Cardiac muscle cell (in vitro differentiated cells and primary cell): Measurements from ENCODE around the gene WBP1L. TPM values are rescaled to one million over a fixed set of nuclear protein-coding genes. Genes with fewer than 3 reads are reported as not detected.

ENCODE experiments used
- DNase-seq, 2 donors: peaks; one replicate each; pipeline versions ENCODE4 v3.0.0 to v3.0.0-alpha.2; 2010 to 2017; ENCODE audit warnings: low read depth in 1 of 2, low spot score in 1 of 2
- H3K27ac ChIP-seq: fragments of 200-600 bp; sonication (generic); 2 replicates; pipeline ENCODE4 v1.5.1; 2016
- H3K27me3 ChIP-seq: fragments of 200-600 bp; sonication (generic); 2 replicates; pipeline ENCODE4 v1.6.0; 2016; ENCODE audit warnings: control low read depth
- H3K36me3 ChIP-seq: fragments of 200-600 bp; sonication (generic); 2 replicates; pipeline ENCODE4 v1.5.1; 2016; ENCODE audit warnings: control low read depth
- H3K4me1 ChIP-seq: fragments of 200-600 bp; sonication (generic); 2 replicates; pipeline ENCODE4 v1.8.1; 2017; ENCODE audit warnings: low read depth, mild to moderate bottlenecking, mixed run types
- H3K4me3 ChIP-seq: fragments of 200-600 bp; sonication (generic); 2 replicates; pipeline ENCODE4 v1.5.1; 2016; ENCODE audit warnings: mild to moderate bottlenecking
- H3K9me3 ChIP-seq: fragments of 200-600 bp; sonication (generic); 2 replicates; pipeline ENCODE4 v1.5.1; 2017; ENCODE audit warnings: low read depth, mild to moderate bottlenecking, control low read depth
- CTCF ChIP-seq: IDR thresholded peaks from 2 replicates; pipeline ENCODE4 v1.5.1; 2012; ENCODE audit warnings: low read depth, mild to moderate bottlenecking, low read length
- polyA plus RNA-seq: library from polyadenylated mRNA; unstranded; fragments of >200 nt; fragmentation: Nextera tagmentation; extraction: Ambion mirVana; gene quantifications from 2 replicates; pipeline ENCODE4 v1.2.1, GENCODE V29; 2016
- total RNA-seq: library from RNA; depleted of rRNA; stranded (reverse); fragments of >200 nt; gene quantifications from 2 replicates; pipeline ENCODE4 v1.2.3, GENCODE V29; 2016

WBP1L gene
- total and polyA plus RNA-seq, 2 experiments from 2014 or later = 14.2 to 43.9 TPM

- no peak for DNase-seq
- Histone ChIP-seq H3K27ac (no peak overlapping the region), H3K4me3 (no peak overlapping the region), H3K36me3 (peaks cover 8% of the 10 kb centered on the region), H3K27me3 (no peaks in the 10 kb centered on the region), H3K4me1 (no peaks in the 10 kb centered on the region), H3K9me3 (no peaks in the 10 kb centered on the region)
- no peak for TF ChIP-seq CTCF
Observed at GRCh38 chr10:102702742-102703141, 41.0 kb upstream of the WBP1L start.

GRCh38 chr10:102704915-102705314 is 38.8 kb upstream of the WBP1L start:
- no peaks in the 10 kb centered on the region for H3K36me3 ChIP-seq
- DNase-seq = peak in 1 of 2 donors; percentile 40
- H3K9me3 ChIP-seq = no peaks in the 10 kb centered on the region
- TF ChIP-seq CTCF = no peak
- H3K4me1 ChIP-seq = peaks cover under 1% of the 10 kb centered on the region
- H3K27me3 ChIP-seq = no peaks in the 10 kb centered on the region
- no peak overlapping the region for H3K27ac ChIP-seq
- no peak overlapping the region for H3K4me3 ChIP-seq

- no peak overlapping the region for H3K4me3 ChIP-seq
Observed at GRCh38 chr10:102705531-102705930, 38.2 kb upstream of the WBP1L start.

GRCh38 chr10:102710609-102711008 is 33.1 kb upstream of the WBP1L start:
- peak in 1 of 2 donors; percentile 72 for DNase-seq
- Histone ChIP-seq H3K4me1 (peaks cover 23% of the 10 kb centered on the region), H3K9me3 (no peaks in the 10 kb centered on the region), H3K36me3 (no peaks in the 10 kb centered on the region), H3K4me3 (no peak overlapping the region), H3K27ac (no peak overlapping the region), H3K27me3 (no peaks in the 10 kb centered on the region)
- no peak for TF ChIP-seq CTCF

More at GRCh38 chr10:102705531-102705930, 38.2 kb upstream of the WBP1L start:
- no peak for TF ChIP-seq CTCF
- Histone ChIP-seq H3K27ac (no peak overlapping the region), H3K36me3 (no peaks in the 10 kb centered on the region), H3K27me3 (no peaks in the 10 kb centered on the region), H3K9me3 (no peaks in the 10 kb centered on the region), H3K4me1 (peaks cover 7% of the 10 kb centered on the region)
- DNase-seq = no peak

DNA sequence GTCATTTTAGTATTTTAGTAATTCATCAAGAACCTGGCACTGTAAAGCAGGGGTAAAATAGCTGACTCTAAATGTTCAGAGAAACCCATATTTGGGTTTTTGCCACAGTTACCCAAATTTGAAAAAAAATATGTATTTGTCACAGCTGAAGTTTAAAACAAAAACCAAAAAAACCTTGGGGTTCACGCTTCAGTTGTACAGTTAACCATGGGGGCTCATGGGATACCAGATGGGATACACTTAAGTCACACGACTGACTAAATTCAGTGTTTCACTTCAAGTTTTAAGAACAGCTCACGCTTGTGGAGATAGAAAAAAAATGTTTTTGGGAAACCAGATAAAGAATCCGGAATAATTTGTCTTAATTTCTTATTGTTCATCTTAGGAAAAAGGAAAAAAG is 31.7 kb upstream of the WBP1L start:
- Histone ChIP-seq H3K4me3 (no peak overlapping the region), H3K27me3 (no peaks in the 10 kb centered on the region), H3K9me3 (no peaks in the 10 kb centered on the region), H3K27ac (peak overlapping the region; percentile 85), H3K4me1 (peaks cover 23% of the 10 kb centered on the region), H3K36me3 (no peaks in the 10 kb centered on the region)
- no peak for TF ChIP-seq CTCF
- no peak for DNase-seq
